AG08396 (cell line): ENCODE measurements around the gene PDCD1.

Experiments
- DNase-seq: peaks from one replicate; pipeline ENCODE4 v3.0.0; 2012; ENCODE audit warnings: low spot score, mixed read lengths

PDCD1 gene

GRCh38 chr2:241865416-241865956, 6.8 kb upstream of the PDCD1 start:
- DNase-seq, result no peak

- no peak for DNase-seq
Observed at GRCh38 chr2:241864850-241865213, 6.1 kb upstream of the PDCD1 start.

GRCh38 chr2:241864168-241864849, 5.6 kb upstream of the PDCD1 start:
- DNase-seq, result no peak

- peak; percentile 68 for DNase-seq
Observed at GRCh38 chr2:241863536-241863954, 4.9 kb upstream of the PDCD1 start.

- DNase-seq, result no peak
Observed at GRCh38 chr2:241862775-241863535, 4.3 kb upstream of the PDCD1 start.

GRCh38 chr2:241862093-241862492, 3.4 kb upstream of the PDCD1 start:
- DNase-seq, result no peak

- no peak for DNase-seq
Observed at GRCh38 chr2:241861264-241861663, 2.6 kb upstream of the PDCD1 start.

GRCh38 chr2:241860184-241861078, 1.7 kb upstream of the PDCD1 start:
- no peak for DNase-seq

- peak; percentile 82 for DNase-seq
Observed at GRCh38 chr2:241859436-241860183, 916 bp upstream of the PDCD1 start.

GRCh38 chr2:241859017-241859435, 332 bp upstream of the PDCD1 start:
- DNase-seq, result no peak

GRCh38 chr2:241857572-241858121, 1.0 kb downstream of the PDCD1 start:
- DNase-seq, result no peak

GRCh38 chr2:241857041-241857541, 1.6 kb downstream of the PDCD1 start:
- DNase-seq, result no peak

GRCh38 chr2:241855888-241856422, 2.7 kb downstream of the PDCD1 start:
- DNase-seq, result no peak

- DNase-seq, result no peak
Observed at GRCh38 chr2:241855245-241855887, 3.3 kb downstream of the PDCD1 start.

- DNase-seq, result no peak
Observed at GRCh38 chr2:241854342-241855244, 4.1 kb downstream of the PDCD1 start.

- DNase-seq, result no peak
Observed at GRCh38 chr2:241853651-241854341, 4.9 kb downstream of the PDCD1 start.

- no peak for DNase-seq
Observed at GRCh38 chr2:241852981-241853631, 5.6 kb downstream of the PDCD1 start.
